K562 (cell line): ENCODE measurements around the gene MINDY3. TPM values are rescaled to one million over a fixed set of nuclear protein-coding genes. Genes with fewer than 3 reads are reported as not detected.

Experiments
- ATAC-seq: fragments of 200-7000 bp; cut with Tn5 transposase; 3 replicates; pipeline ENCODE4 v1.9.1; 2020; ENCODE audit warnings: moderate library complexity
- BruUV-seq: library from RNA; stranded (reverse); fragments of 400-500 nt; replicated peaks from 2 replicates; lab custom pipeline; 2021; lab: Mats Ljungman, UMichigan
- CTCF ChIA-PET: fragments of 300-600 bp; formaldehyde crosslinking; extraction: SDS; loops from one replicate; lab custom pipeline; 2021; ENCODE audit warnings: low intra/inter-chr PET ratio; lab: Yijun Ruan, JAX
- POLR2A ChIA-PET: fragments of 300-600, 350-650 bp; sonication (Branson Sonifier 250); formaldehyde crosslinking; extraction: SDS; loops from one replicate; lab custom pipeline; 2021; ENCODE audit warnings: antibody characterized with exemption, inconsistent platforms; lab: Yijun Ruan, JAX
- DNase-seq, 4 experiments: peaks; one replicate each; pipeline versions ENCODE4 v3.0.0 to v3.0.0-alpha.2; 2011 to 2018; ENCODE audit warnings: low spot score in 3 of 4, mixed read lengths in 3 of 4; ENCODE audit errors: extremely low read depth in 1 of 4
- FAIRE-seq: peaks from 2 replicates; lab custom pipeline; 2011; peaks lifted over from hg19 to GRCh38; lab: Jason Lieb, UNC
- H2AFZ ChIP-seq: 2 replicates; pipeline ENCODE4 v1.6.0; 2011; ENCODE audit warnings: low read depth, low read length, control low read depth, inconsistent platforms
- H3K27ac ChIP-seq: fragments of 200-600 bp; 3 replicates; pipeline ENCODE4 v1.8.0; 2011; ENCODE audit warnings: low read depth, mild to moderate bottlenecking, control low read depth, inconsistent platforms, low read length, moderate library complexity, mixed read lengths; ENCODE audit errors: extremely low read depth
- H3K27me3 ChIP-seq, 2 experiments: fragments of 300-600 bp in 1 of 2; 2 replicates in 1 of 2; 3 replicates in 1 of 2; pipeline versions ENCODE4 v1.6.0 to v1.8.0; 2011; ENCODE audit warnings: inconsistent platforms in 2 of 2, low read length in 2 of 2, mild to moderate bottlenecking in 1 of 2, mixed read lengths in 1 of 2, moderate library complexity in 1 of 2; ENCODE audit not compliant: control insufficient read depth in 2 of 2, insufficient read depth in 2 of 2
- H3K36me3 ChIP-seq: fragments of 300-600 bp; 3 replicates; pipeline ENCODE4 v1.8.0; 2011; ENCODE audit warnings: mild to moderate bottlenecking, low read length, inconsistent platforms; ENCODE audit not compliant: control insufficient read depth, insufficient read depth
- H3K4me1 ChIP-seq, 2 experiments: fragments of 200-600 bp in 1 of 2; replicated peaks in 1 of 2; 2 replicates in 1 of 2; 3 replicates in 1 of 2; pipeline versions ENCODE4 v1.5.1 to v1.8.0; 2011; ENCODE audit warnings: inconsistent platforms in 2 of 2, low read length in 2 of 2, mild to moderate bottlenecking in 1 of 2, mixed read lengths in 1 of 2, moderate library complexity in 1 of 2; ENCODE audit not compliant: control insufficient read depth in 2 of 2, insufficient read depth in 2 of 2
- H3K4me2 ChIP-seq: 2 replicates; pipeline ENCODE4 v1.6.1; 2011; ENCODE audit warnings: low read length, control low read depth, inconsistent platforms, mixed read lengths; ENCODE audit not compliant: insufficient read depth
- H3K4me3 ChIP-seq: fragments of 200-600 bp; sonication (generic), shearing (Covaris generic); 2 replicates; pipeline ENCODE4 v1.5.1; 2016; ENCODE audit warnings: control low read depth, inconsistent platforms
- H3K79me2 ChIP-seq: fragments of 200-600 bp; 3 replicates; pipeline ENCODE4 v1.8.0; 2011; ENCODE audit warnings: low read length, inconsistent platforms; ENCODE audit not compliant: control insufficient read depth, insufficient read depth
- H3K9ac ChIP-seq, 2 experiments: 2 replicates each; pipeline versions ENCODE4 v1.6.0 to v1.6.1; 2011; ENCODE audit warnings: low read depth in 2 of 2, low read length in 2 of 2, control low read depth in 1 of 2, inconsistent platforms in 1 of 2, mild to moderate bottlenecking in 1 of 2, mixed read lengths in 1 of 2; ENCODE audit not compliant: insufficient read depth in 1 of 2
- H3K9me1 ChIP-seq: one replicate; pipeline ENCODE4 v1.6.0; 2011; ENCODE audit warnings: inconsistent platforms, mild to moderate bottlenecking, low read length, moderate library complexity; ENCODE audit not compliant: control insufficient read depth, insufficient read depth
- H3K9me3 ChIP-seq: replicated peaks from 2 replicates; pipeline ENCODE4 v1.5.1; 2011; ENCODE audit warnings: low read depth, low read length, inconsistent platforms; ENCODE audit not compliant: control insufficient read depth, insufficient read depth
- H4K20me1 ChIP-seq: replicated peaks from 2 replicates; pipeline ENCODE4 v1.6.1; 2011; ENCODE audit warnings: low read length, inconsistent platforms, mixed read lengths; ENCODE audit not compliant: control insufficient read depth, insufficient read depth
- CBX5 ChIP-seq: IDR thresholded peaks from 2 replicates; pipeline ENCODE4 v1.6.1; 2014; ENCODE audit warnings: low read depth, borderline replicate concordance
- DDX20 ChIP-seq: fragments of 450-650 bp; IDR thresholded peaks from 2 replicates; pipeline ENCODE4 v1.6.1; 2016; ENCODE audit warnings: missing genetic modification characterization, low read depth, mild to moderate bottlenecking, missing compliant biosample characterization, moderate library complexity
- DLX4 ChIP-seq: fragments of 250-450 bp; sonication (Bioruptor Pico); IDR thresholded peaks from 2 replicates; pipeline ENCODE4 v1.6.1; 2021; ENCODE audit warnings: mild to moderate bottlenecking
- ETV1 ChIP-seq: fragments of 450-650 bp; conservative IDR thresholded peaks from 2 replicates; pipeline ENCODE4 v1.6.1; 2016; ENCODE audit warnings: missing genetic modification characterization, control low read depth, low read depth, missing compliant biosample characterization
- PHF21A ChIP-seq: fragments of 450-650 bp; IDR thresholded peaks from 2 replicates; pipeline ENCODE4 v1.6.1; 2017; ENCODE audit warnings: low read depth, borderline replicate concordance
- POLR2G ChIP-seq: fragments of 200-400 bp; formaldehyde crosslinking; IDR thresholded peaks from 2 replicates; pipeline ENCODE4 v1.6.1; 2017; ENCODE audit warnings: low read depth, mild to moderate bottlenecking, antibody characterized with exemption, low read length, moderate library complexity
- PRPF4 ChIP-seq: fragments of 200-400 bp; formaldehyde crosslinking; IDR thresholded peaks from one replicate; pipeline ENCODE4 v1.6.1; 2017; ENCODE audit warnings: low read length, low read depth, mild to moderate bottlenecking; ENCODE audit not compliant: insufficient read depth, poor library complexity, severe bottlenecking
- RCOR1 ChIP-seq, 2 experiments: IDR thresholded peaks; 2 replicates each; pipeline ENCODE4 v1.6.1; 2012; ENCODE audit warnings: low read depth in 2 of 2, low read length in 2 of 2, borderline replicate concordance in 1 of 2, improper control_type of control experiment in 1 of 2
- SRSF7 ChIP-seq: fragments of 200-400 bp; formaldehyde crosslinking; optimal IDR thresholded peaks from 2 replicates; pipeline ENCODE3; 2017; ENCODE audit warnings: mild to moderate bottlenecking, low read depth, low read length
- TGIF2 ChIP-seq: sonication (generic); formaldehyde crosslinking; IDR thresholded peaks from 2 replicates; pipeline ENCODE4 v1.8.1; 2022; ENCODE audit warnings: mild to moderate bottlenecking, missing genetic modification reagents, moderate library complexity
- TRIM28 ChIP-seq: fragments of 450-650 bp; IDR thresholded peaks from 2 replicates; pipeline ENCODE4 v1.6.1; 2017
- ZKSCAN1 ChIP-seq: fragments of 150-350 bp; IDR thresholded peaks from 2 replicates; pipeline ENCODE4 v1.6.1; 2016; ENCODE audit warnings: low read depth, low read length
- ZNF766 ChIP-seq: fragments of 200-800 bp; sonication (Bioruptor generic); conservative IDR thresholded peaks from 2 replicates; pipeline ENCODE4 v1.6.1; 2016; ENCODE audit warnings: missing genetic modification characterization, missing compliant biosample characterization
- WGBS: fragments of 100-300 bp; shearing (Covaris generic); methylation state at CpG from one replicate; pipeline ENCODE4 v1.1.6; 2016; ENCODE audit warnings: low coverage, mixed read lengths; ENCODE audit not compliant: insufficient coverage; ENCODE audit errors: missing lambda C conversion rate; 5-methylcytosine and 5-hydroxymethylcytosine counted together
- in situ Hi-C: fragments of 300-500 bp; cut with MboI; formaldehyde crosslinking; loops from 4 replicates; pipeline ENCODE4 v1.15.0; 2018; ENCODE audit warnings: inconsistent platforms, mixed read lengths
- intact Hi-C: fragments of 100-400 bp; cut with micrococcal nuclease; formaldehyde crosslinking; loops from 2 replicates; pipeline ENCODE4 v1.14.2; 2022
- polyA plus RNA-seq, 8 experiments: library from polyadenylated mRNA; depleted of rRNA in 4 of 8; stranded (reverse) in 5 of 8; unstranded in 3 of 8; fragments of >200 nt; fragmentation: Nextera tagmentation in 2 of 8; fragmentation: Illumina TruSeq in 1 of 8; extraction: Ambion mirVana in 2 of 8; extraction: Trizol in 1 of 8; gene quantifications; 2 replicates each; pipeline versions ENCODE4 v1.2.1 to v1.2.3, GENCODE V29; 2011 to 2014; ENCODE audit warnings: inconsistent platforms in 1 of 8, missing spikeins in 1 of 8
- total RNA-seq, 7 experiments: library from RNA; depleted of rRNA in 6 of 7; stranded (reverse); fragments of >200 nt in 6 of 7; fragmentation: Illumina TruSeq in 2 of 7; extraction: Trizol in 2 of 7; gene quantifications; 2 replicates each; pipeline versions ENCODE4 v1.2.1 to v1.2.3, GENCODE V29; 2011 to 2021; ENCODE audit warnings: low replicate concordance in 1 of 7
- TF ChIP-seq, protein P1 (sequence below), 2 experiments: fragments of 450-650 bp; formaldehyde crosslinking in 1 of 2; IDR thresholded peaks; 2 replicates each; pipeline versions ENCODE4 v1.4.0 to v1.6.1; 2014 to 2020; ENCODE audit warnings: mild to moderate bottlenecking in 2 of 2, borderline replicate concordance in 1 of 2, low read depth in 1 of 2

The MINDY3 gene
- total and polyA plus RNA-seq, 9 of the 15 experiments (the other 6 are each of a cell fraction or from before 2014, with no cell fraction given), result 14.0 to 35.9 (median 23.6) TPM

DNA sequence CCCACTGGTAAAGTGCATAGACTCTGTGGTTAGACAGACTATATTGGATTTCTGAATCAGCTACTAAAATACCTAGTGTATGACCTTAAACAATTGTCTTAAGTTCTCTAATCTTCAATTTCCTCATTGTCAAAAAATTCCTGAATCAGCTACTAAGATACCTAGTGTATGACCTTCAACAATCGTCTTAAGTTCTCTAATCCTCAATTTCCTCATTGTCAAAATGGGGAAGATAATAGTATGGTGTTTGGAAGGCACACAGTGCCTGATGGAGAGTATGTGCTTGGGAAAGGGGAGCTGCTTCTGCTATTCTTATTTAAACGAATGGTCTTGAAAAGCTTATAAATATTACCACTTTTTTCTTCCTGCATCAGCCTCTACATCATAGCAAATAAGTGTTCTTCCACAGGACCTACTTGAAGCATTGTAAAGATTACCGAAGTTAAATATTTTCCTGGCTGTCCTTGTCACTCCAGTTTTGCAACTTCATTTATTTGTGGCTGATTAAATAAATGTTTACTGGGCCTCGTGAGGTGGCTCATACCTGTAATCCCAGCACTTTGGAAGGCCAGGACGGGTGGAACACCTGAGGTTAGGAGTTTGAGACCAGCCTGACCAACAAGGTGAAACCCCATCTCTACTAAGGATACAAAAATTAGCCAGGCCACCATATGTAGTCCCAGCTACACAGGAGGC, 76.2 kb downstream of the MINDY3 start:
- 82% methylated on average over 5 of the region's 5 CpGs for WGBS
- Histone ChIP-seq H3K9me1 (no peaks in the 10 kb centered on the region), H2AFZ (no peak overlapping the region), H3K27ac (no peak overlapping the region), H3K4me3 (no peak overlapping the region), H3K9ac (no peak overlapping the region), H3K79me2 (no peaks in the 10 kb centered on the region), H3K36me3 (peaks cover 71% of the 10 kb centered on the region), H3K27me3 (no peaks in the 10 kb centered on the region), H3K4me2 (no peak overlapping the region), H4K20me1 (no peaks in the 10 kb centered on the region), H3K9me3 (no peaks in the 10 kb centered on the region), H3K4me1 (no peaks in the 10 kb centered on the region)
- no TSS peak for BruUV-seq
- ATAC-seq, result no peak
- POLR2A ChIA-PET, result interaction anchor here (0.6 kb wide), 1 partner anchor 60 kb away, joined by 4 read pairs; no protein-coding TSS in a partner anchor
- FAIRE-seq, result no peak
- CTCF ChIA-PET, result no interaction called here
- no peak for DNase-seq
- in situ Hi-C loops (no loop called here), intact Hi-C loops (no loop called here)
- TF ChIP-seq TRIM28 (no peak), ZKSCAN1 (no peak), POLR2G (no peak), RCOR1 (IDR thresholded peaks at IDR 0.05; ENCODE audit: borderline replicate concordance in 1 of 2, low read depth in 2 of 2, low read length in 2 of 2) (no peak), PRPF4 (no peak), CBX5 (no peak), ETV1 (tag) (no peak), TGIF2 (CRISPR knock-in tag) (no peak), PHF21A (no peak), SRSF7 (no peak), ZNF766 (CRISPR knock-in tag) (no peak), DDX20 (tag) (no peak), DLX4 (no peak)
- TF ChIP-seq, protein P1, sequence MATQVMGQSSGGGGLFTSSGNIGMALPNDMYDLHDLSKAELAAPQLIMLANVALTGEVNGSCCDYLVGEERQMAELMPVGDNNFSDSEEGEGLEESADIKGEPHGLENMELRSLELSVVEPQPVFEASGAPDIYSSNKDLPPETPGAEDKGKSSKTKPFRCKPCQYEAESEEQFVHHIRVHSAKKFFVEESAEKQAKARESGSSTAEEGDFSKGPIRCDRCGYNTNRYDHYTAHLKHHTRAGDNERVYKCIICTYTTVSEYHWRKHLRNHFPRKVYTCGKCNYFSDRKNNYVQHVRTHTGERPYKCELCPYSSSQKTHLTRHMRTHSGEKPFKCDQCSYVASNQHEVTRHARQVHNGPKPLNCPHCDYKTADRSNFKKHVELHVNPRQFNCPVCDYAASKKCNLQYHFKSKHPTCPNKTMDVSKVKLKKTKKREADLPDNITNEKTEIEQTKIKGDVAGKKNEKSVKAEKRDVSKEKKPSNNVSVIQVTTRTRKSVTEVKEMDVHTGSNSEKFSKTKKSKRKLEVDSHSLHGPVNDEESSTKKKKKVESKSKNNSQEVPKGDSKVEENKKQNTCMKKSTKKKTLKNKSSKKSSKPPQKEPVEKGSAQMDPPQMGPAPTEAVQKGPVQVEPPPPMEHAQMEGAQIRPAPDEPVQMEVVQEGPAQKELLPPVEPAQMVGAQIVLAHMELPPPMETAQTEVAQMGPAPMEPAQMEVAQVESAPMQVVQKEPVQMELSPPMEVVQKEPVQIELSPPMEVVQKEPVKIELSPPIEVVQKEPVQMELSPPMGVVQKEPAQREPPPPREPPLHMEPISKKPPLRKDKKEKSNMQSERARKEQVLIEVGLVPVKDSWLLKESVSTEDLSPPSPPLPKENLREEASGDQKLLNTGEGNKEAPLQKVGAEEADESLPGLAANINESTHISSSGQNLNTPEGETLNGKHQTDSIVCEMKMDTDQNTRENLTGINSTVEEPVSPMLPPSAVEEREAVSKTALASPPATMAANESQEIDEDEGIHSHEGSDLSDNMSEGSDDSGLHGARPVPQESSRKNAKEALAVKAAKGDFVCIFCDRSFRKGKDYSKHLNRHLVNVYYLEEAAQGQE (IDR thresholded peaks at IDR 0.05; ENCODE audit: borderline replicate concordance), result no peak
- TF ChIP-seq, protein P1 (CRISPR knock-in tag; IDR thresholded peaks at IDR 0.05; ENCODE audit: low read depth), result no peak
